GM12891 (cell line): ENCODE data around the gene CYP27B1.

Source experiments
- PAX5 ChIP-seq: IDR thresholded peaks from 2 replicates; pipeline ENCODE4 v1.6.1; 2011; ENCODE audit warnings: low read length, moderate library complexity, mild to moderate bottlenecking; ENCODE audit not compliant: insufficient read depth, severe bottlenecking
- POLR2A ChIP-seq: IDR thresholded peaks from 2 replicates; pipeline ENCODE4 v1.6.1; 2011; ENCODE audit warnings: low read depth, low read length, control low read depth
- POLR2AphosphoS5 ChIP-seq: IDR thresholded peaks from 2 replicates; pipeline ENCODE4 v1.6.1; 2011; ENCODE audit warnings: low read depth, low read length, control low read depth
- POU2F2 ChIP-seq: IDR thresholded peaks from 2 replicates; pipeline ENCODE4 v1.6.1; 2011; ENCODE audit warnings: low read depth, mild to moderate bottlenecking, control low read depth, low read length, moderate library complexity
- SPI1 ChIP-seq: IDR thresholded peaks from 2 replicates; pipeline ENCODE4 v1.6.1; 2011; ENCODE audit warnings: low read depth, low read length, control low read depth
- TAF1 ChIP-seq: IDR thresholded peaks from 2 replicates; pipeline ENCODE4 v1.6.1; 2011; ENCODE audit warnings: low read depth, low read length, control low read depth

DNA sequence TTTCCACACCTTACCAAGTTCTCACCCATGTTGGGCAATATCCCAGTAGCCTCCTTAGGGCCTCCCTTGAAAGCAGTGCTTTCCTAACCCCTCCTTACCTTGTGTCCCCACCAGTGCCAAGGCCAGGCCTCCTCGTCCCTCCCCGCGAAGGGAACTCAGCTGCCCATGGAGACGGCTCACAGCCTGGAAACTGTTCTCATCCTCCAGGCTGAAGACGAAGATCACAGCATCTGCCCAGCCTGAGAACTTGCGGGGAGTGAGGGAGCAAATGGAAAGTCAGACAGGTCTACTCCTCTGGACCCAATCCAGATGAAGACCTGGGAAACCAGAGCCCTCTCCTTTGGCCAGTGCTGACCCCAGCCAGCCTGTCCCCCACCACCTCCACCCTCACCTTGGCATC is 33.0 kb downstream of the CYP27B1 start:
- TF ChIP-seq POLR2A: no peak
- no peak for TF ChIP-seq TAF1
- TF ChIP-seq POLR2AphosphoS5: no peak
- TF ChIP-seq SPI1: no peak
- TF ChIP-seq POU2F2: no peak
- TF ChIP-seq PAX5: no peak
